NCI-H2227 (cell line): ENCODE measurements around the gene NAPG.
"Not testable (repeated sequence)": the region's sequence is repeated elsewhere in the genome, so short reads cannot be mapped to it uniquely, and the experiment has no call there.

Source experiments
- DNase-seq: peaks from one replicate; lab custom pipeline; 2025; ENCODE audit not compliant: unreplicated experiment; lab: John Stamatoyannopoulos, UW

NAPG gene

GRCh38 chr18:10577842-10578572 is 52.2 kb downstream of the NAPG start:
- DNase-seq, result not testable (repeated sequence)

- DNase-seq, result not testable (repeated sequence)
Observed at GRCh38 chr18:10578573-10578899, 52.7 kb downstream of the NAPG start.

GRCh38 chr18:10579079-10579867 is 53.4 kb downstream of the NAPG start:
- DNase-seq, result no peak

- no peak for DNase-seq
Observed at GRCh38 chr18:10580215-10580614, 54.4 kb downstream of the NAPG start.

GRCh38 chr18:10585260-10585659 is 59.4 kb downstream of the NAPG start:
- no peak for DNase-seq

GRCh38 chr18:10588975-10589374 is 63.1 kb downstream of the NAPG start:
- no peak for DNase-seq

GRCh38 chr18:10590412-10590811 is 64.6 kb downstream of the NAPG start:
- no peak for DNase-seq

GRCh38 chr18:10591896-10592295 is 66.1 kb downstream of the NAPG start:
- DNase-seq, result no peak

- not testable (repeated sequence) for DNase-seq
Observed at GRCh38 chr18:10593366-10594022, 67.7 kb downstream of the NAPG start.

- not testable (repeated sequence) for DNase-seq
Observed at GRCh38 chr18:10595917-10596316, 70.1 kb downstream of the NAPG start.

GRCh38 chr18:10597695-10598094 is 71.9 kb downstream of the NAPG start:
- not testable (repeated sequence) for DNase-seq

- DNase-seq, result not testable (repeated sequence)
Observed at GRCh38 chr18:10600701-10601100, 74.9 kb downstream of the NAPG start.
